ENCODE measurements around the gene SIVA1. TPM values are rescaled to one million over a fixed set of nuclear protein-coding genes. Genes with fewer than 3 reads are reported as not detected.

Gene SIVA1
- total and polyA plus RNA-seq, 2 donors (not counting 1 experiment from before 2014, with no cell fraction given), result 50.7 to 123 TPM

DNA sequence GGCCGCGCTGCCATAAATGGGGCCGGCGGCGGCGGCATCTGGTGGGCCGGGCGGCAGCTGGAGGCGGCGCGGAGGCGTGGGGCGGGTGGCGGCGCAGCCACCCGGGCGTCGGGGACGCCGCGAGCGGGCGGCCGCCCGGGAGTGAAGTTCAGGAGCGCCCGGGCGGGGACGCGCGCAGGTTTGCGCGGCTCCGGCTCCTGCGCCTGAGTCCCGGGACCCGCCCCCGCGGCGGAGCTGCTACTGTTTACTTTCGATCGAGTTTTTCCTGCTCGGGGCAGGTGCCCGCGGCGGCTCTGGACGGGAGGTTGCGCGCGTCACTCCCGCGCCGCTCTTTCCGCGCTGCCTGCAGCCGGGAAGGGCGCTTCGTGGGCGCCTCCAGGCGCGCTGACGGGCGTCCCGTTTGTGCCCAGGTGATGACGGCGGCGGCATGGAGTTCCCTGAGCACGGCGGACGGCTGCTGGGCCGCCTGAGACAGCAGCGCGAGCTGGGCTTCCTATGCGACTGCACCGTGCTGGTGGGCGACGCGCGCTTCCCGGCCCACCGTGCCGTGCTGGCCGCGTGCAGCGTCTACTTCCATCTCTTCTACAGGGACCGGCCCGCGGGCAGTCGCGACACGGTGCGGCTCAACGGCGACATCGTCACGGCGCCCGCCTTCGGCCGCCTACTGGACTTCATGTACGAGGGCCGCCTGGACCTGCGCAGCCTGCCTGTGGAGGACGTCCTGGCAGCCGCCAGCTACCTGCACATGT, 48.0 kb downstream of the SIVA1 start, which contains the start of gene ZBTB42:
ZBTB42 (plus strand) TSS at position 331 of the 749 bp plus-strand sequence; CDS start at position 428, 97 bp downstream.
- ChIA-PET POLR2A (interaction anchor here (0.7 to 1.2 kb wide), 3 partner anchors 14 to 48 kb away, joined by 3 to 5 read pairs (median 3); partner anchors contain the start of gene SIVA1), CTCF (interaction anchor here (1.5 to 2.4 kb wide), 4 partner anchors 10 to 32 kb away, joined by 3 to 13 read pairs (median 8); no protein-coding TSS in a partner anchor)
- H3K27me3 Mint-ChIP-seq, result no peaks in the 10 kb centered on the region
- Histone ChIP-seq H3K36me3 (replicated peaks in 1 of 2; ENCODE audit: control extremely low read depth in 1 of 2, control insufficient read depth in 1 of 2, extremely low read depth in 1 of 2, insufficient read depth in 2 of 2, low read length in 1 of 2) (no peaks in the 10 kb centered on the region), H3K4me3 (ENCODE audit: control extremely low read depth in 1 of 5, extremely low read depth in 1 of 5, insufficient read depth in 1 of 5, low read depth in 2 of 5, low read length in 4 of 5) (peak within 1 kb of the TSS; percentile 15 to 85 (median 72)), H3K9me3 (ENCODE audit: control extremely low read depth in 1 of 3, control insufficient read depth in 2 of 3, insufficient read depth in 1 of 3, low read length in 2 of 3) (no peaks in the 10 kb centered on the region), H3K27ac (ENCODE audit: low read length in 2 of 2) (peak within 1 kb of the TSS; percentile 72 to 88), H4K20me1 (ENCODE audit: control insufficient read depth, insufficient read depth, low read length, poor library complexity, severe bottlenecking) (peaks cover 31% of the 10 kb centered on the region), H3K79me2 (ENCODE audit: control insufficient read depth, insufficient read depth, low read length) (no peaks in the 10 kb centered on the region), H3K9ac (ENCODE audit: low read length) (peak within 1 kb of the TSS; percentile 77), H2AFZ (ENCODE audit: insufficient read depth, low read depth, low read length, poor library complexity, severe bottlenecking) (peak within 1 kb of the TSS; percentile 84), H3K27me3 (replicated peaks in 1 of 4; ENCODE audit: control extremely low read depth in 1 of 4, control insufficient read depth in 3 of 4, insufficient read depth in 4 of 4, low read length in 3 of 4) (no peaks in the 10 kb centered on the region), H3K4me2 (replicated peaks; ENCODE audit: low read depth, low read length, poor library complexity, severe bottlenecking) (peak within 1 kb of the TSS; percentile 99), H3K4me1 (ENCODE audit: control insufficient read depth in 2 of 2, insufficient read depth in 2 of 2, low read length in 2 of 2) (peaks cover 17 to 51% of the 10 kb centered on the region in 2 donors)
- TF ChIP-seq, protein P1, sequence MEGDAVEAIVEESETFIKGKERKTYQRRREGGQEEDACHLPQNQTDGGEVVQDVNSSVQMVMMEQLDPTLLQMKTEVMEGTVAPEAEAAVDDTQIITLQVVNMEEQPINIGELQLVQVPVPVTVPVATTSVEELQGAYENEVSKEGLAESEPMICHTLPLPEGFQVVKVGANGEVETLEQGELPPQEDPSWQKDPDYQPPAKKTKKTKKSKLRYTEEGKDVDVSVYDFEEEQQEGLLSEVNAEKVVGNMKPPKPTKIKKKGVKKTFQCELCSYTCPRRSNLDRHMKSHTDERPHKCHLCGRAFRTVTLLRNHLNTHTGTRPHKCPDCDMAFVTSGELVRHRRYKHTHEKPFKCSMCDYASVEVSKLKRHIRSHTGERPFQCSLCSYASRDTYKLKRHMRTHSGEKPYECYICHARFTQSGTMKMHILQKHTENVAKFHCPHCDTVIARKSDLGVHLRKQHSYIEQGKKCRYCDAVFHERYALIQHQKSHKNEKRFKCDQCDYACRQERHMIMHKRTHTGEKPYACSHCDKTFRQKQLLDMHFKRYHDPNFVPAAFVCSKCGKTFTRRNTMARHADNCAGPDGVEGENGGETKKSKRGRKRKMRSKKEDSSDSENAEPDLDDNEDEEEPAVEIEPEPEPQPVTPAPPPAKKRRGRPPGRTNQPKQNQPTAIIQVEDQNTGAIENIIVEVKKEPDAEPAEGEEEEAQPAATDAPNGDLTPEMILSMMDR (IDR thresholded peaks at IDR 0.05), result no peak
- no peak for TF ChIP-seq EZH2 (IDR thresholded peaks at IDR 0.05; ENCODE audit: borderline replicate concordance, insufficient read depth, low read depth, low read length, poor library complexity, severe bottlenecking)
- no peaks in the 10 kb centered on the region for H3K9me3 Mint-ChIP-seq (ENCODE audit: insufficient read depth)
- intact Hi-C loops (cut with micrococcal nuclease), result loop anchor here (1.0 to 2.0 kb wide), 3 partner anchors 33 to 184 kb away; partner anchors contain the start of gene CLBA1
- DNase-seq (peak; percentile 84), ATAC-seq (ENCODE audit: low read depth) (no peak)
- peak within 1 kb of the TSS; percentile 87 for H3K4me3 Mint-ChIP-seq
- WGBS (ENCODE audit: insufficient coverage), result 2% methylated on average over 105 of the region's 105 CpGs
- H3K27ac Mint-ChIP-seq, result peak within 1 kb of the TSS; percentile 84
- H3K4me1 Mint-ChIP-seq, result peaks cover 42% of the 10 kb centered on the region
